ENCODE measurements around the gene PHF21A. TPM values are rescaled to one million over a fixed set of nuclear protein-coding genes. Genes with fewer than 3 reads are reported as not detected.
A peak's percentile ranks its signal among the peaks of the same experiment; 100 is the strongest.

PHF21A gene
- total RNA-seq, 4 donors from 2014 or later, result 8.9 to 118 (median 34.4) TPM

GRCh38 chr11:45918331-45918941, 202.8 kb downstream of the PHF21A start:
- H3K4me1 ChIP-seq, result peaks cover 3 to 32% (median 14%) of the 10 kb centered on the region in 4 donors
- H3K27me3 ChIP-seq, result peaks cover 0 to 18% of the 10 kb centered on the region in 2 donors
- peak overlapping the region; percentile 75 to 95 (median 81) for H3K4me3 ChIP-seq
- DNase-seq, result peak; percentile 86 to 92 (median 92)
- no peaks in the 10 kb centered on the region for H3K9me3 ChIP-seq
- peaks cover 0 to 28% (median 0%) of the 10 kb centered on the region in 3 donors for H3K36me3 ChIP-seq
- peak overlapping the region; percentile 87 to 97 (median 88) for H3K27ac ChIP-seq
- TF ChIP-seq, protein P1, sequence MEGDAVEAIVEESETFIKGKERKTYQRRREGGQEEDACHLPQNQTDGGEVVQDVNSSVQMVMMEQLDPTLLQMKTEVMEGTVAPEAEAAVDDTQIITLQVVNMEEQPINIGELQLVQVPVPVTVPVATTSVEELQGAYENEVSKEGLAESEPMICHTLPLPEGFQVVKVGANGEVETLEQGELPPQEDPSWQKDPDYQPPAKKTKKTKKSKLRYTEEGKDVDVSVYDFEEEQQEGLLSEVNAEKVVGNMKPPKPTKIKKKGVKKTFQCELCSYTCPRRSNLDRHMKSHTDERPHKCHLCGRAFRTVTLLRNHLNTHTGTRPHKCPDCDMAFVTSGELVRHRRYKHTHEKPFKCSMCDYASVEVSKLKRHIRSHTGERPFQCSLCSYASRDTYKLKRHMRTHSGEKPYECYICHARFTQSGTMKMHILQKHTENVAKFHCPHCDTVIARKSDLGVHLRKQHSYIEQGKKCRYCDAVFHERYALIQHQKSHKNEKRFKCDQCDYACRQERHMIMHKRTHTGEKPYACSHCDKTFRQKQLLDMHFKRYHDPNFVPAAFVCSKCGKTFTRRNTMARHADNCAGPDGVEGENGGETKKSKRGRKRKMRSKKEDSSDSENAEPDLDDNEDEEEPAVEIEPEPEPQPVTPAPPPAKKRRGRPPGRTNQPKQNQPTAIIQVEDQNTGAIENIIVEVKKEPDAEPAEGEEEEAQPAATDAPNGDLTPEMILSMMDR (IDR thresholded peaks at IDR 0.05), result no peak
- peak; percentile 40 to 79 for TF ChIP-seq POLR2A (IDR thresholded peaks at IDR 0.05)

- Histone ChIP-seq H3K9me3 (no peaks in the 10 kb centered on the region), H3K36me3 (peaks cover 0 to 33% (median 0%) of the 10 kb centered on the region in 3 donors), H3K4me3 (peak within 1 kb of the TSS; percentile 75 to 95 (median 81)), H3K27ac (peak within 1 kb of the TSS; percentile 87 to 97 (median 88)), H3K27me3 (peaks cover 0 to 15% of the 10 kb centered on the region in 2 donors), H3K4me1 (peaks cover 3 to 27% (median 14%) of the 10 kb centered on the region in 4 donors)
- TF ChIP-seq, protein P1 (IDR thresholded peaks at IDR 0.05), result no peak
- TF ChIP-seq POLR2A (IDR thresholded peaks at IDR 0.05), result peak; percentile 66 to 72
- DNase-seq, result peak; percentile 90 to 98 (median 95)
These were observed 203.5 kb downstream of the PHF21A start, which contains the start of gene PEX16 for GRCh38 chr11:45917623-45918330. TSS of gene PEX16 (minus strand) at chr11:45917877. CDS start at chr11:45917811, 66 bp downstream.

- Histone ChIP-seq H3K36me3 (peaks cover 0 to 39% (median 0%) of the 10 kb centered on the region in 3 donors), H3K27ac (peak overlapping the region; percentile 87 to 97 (median 88)), H3K9me3 (no peaks in the 10 kb centered on the region), H3K4me3 (peak overlapping the region; percentile 75 to 95 (median 81)), H3K4me1 (peaks cover 1 to 21% (median 12%) of the 10 kb centered on the region in 4 donors), H3K27me3 (peaks cover 0 to 10% of the 10 kb centered on the region in 2 donors)
- TF ChIP-seq, protein P1 (IDR thresholded peaks at IDR 0.05), result no peak
- DNase-seq, result no peak
These were observed 204.0 kb downstream of the PHF21A start for GRCh38 chr11:45917286-45917622.

DNA sequence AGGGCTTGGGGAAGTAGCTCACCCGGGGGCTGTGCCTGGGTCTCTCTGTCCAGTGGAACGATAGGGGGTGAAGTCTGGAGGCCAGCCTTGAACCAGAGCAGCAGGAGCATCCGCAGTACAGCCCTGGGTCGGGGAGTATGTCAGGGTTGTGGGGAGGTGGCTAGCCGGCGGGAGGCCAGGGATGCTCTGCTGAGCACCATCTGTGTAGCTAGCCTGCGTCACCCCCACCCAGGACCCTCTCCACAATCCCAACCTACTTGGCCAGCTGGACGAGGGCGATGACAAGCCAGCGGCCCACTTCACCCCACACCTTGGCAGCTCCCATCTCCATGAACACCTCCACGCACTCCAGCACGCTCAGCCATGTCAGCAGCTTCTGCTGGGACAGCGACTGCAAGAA, 205.8 kb downstream of the PHF21A start:
- TF ChIP-seq, protein P1 (IDR thresholded peaks at IDR 0.05), result no peak
- no peak for TF ChIP-seq POLR2A (IDR thresholded peaks at IDR 0.05)
- H3K4me1 ChIP-seq, result peaks cover 0 to 15% (median 6%) of the 10 kb centered on the region in 4 donors
- no peak for DNase-seq
- peaks cover 0 to 57% (median 0%) of the 10 kb centered on the region in 3 donors for H3K36me3 ChIP-seq
- H3K27me3 ChIP-seq, result no peaks in the 10 kb centered on the region
- no peak overlapping the region for H3K4me3 ChIP-seq
- H3K27ac ChIP-seq, result no peak overlapping the region
- H3K9me3 ChIP-seq, result no peaks in the 10 kb centered on the region

GRCh38 chr11:45913942-45914635, 207.2 kb downstream of the PHF21A start:
- Histone ChIP-seq H3K27me3 (no peaks in the 10 kb centered on the region), H3K9me3 (no peaks in the 10 kb centered on the region), H3K36me3 (peaks cover 0 to 70% (median 0%) of the 10 kb centered on the region in 3 donors), H3K4me3 (no peak overlapping the region), H3K4me1 (peaks cover 0 to 15% (median 4%) of the 10 kb centered on the region in 4 donors), H3K27ac (no peak overlapping the region)
- no peak for TF ChIP-seq POLR2A (IDR thresholded peaks at IDR 0.05)
- TF ChIP-seq, protein P1 (IDR thresholded peaks at IDR 0.05), result no peak
- DNase-seq, result no peak
